WTC11 (cell line): Measurements from ENCODE around the gene GIPC3. TPM values are rescaled to one million over a fixed set of nuclear protein-coding genes. Genes with fewer than 3 reads are reported as not detected.

Experiments used
- ATAC-seq: fragments of 200-7000 bp; cut with Tn5 transposase; 2 replicates; pipeline ENCODE4 v1.10.0; 2021; ENCODE audit warnings: mild to moderate bottlenecking, moderate library complexity
- CTCF ChIA-PET: fragments of 300-600 bp; sonication (Branson Sonifier 250); formaldehyde crosslinking; loops from one replicate; lab custom pipeline; 2021; ENCODE audit warnings: antibody characterized with exemption; lab: Charles Lee
- POLR2A ChIA-PET: fragments of 350-600 bp; sonication (Branson Sonifier 250); formaldehyde crosslinking; loops from one replicate; lab custom pipeline; 2021; ENCODE audit warnings: antibody characterized with exemption; lab: Charles Lee
- DNase-seq: peaks from one replicate; pipeline ENCODE4 v3.0.0; 2021; ENCODE audit warnings: low spot score
- H3K27ac Mint-ChIP-seq: 2 replicates; pipeline ENCODE4 v1.8.0; 2021; ENCODE audit warnings: mixed read lengths
- H3K27me3 Mint-ChIP-seq: 2 replicates; pipeline ENCODE4 v1.8.0; 2021; ENCODE audit warnings: low read depth, mild to moderate bottlenecking, moderate library complexity, mixed read lengths
- H3K36me3 Mint-ChIP-seq: 2 replicates; pipeline ENCODE4 v1.8.0; 2021; ENCODE audit warnings: mixed read lengths
- H3K4me1 Mint-ChIP-seq: 2 replicates; pipeline ENCODE4 v1.8.0; 2022; ENCODE audit warnings: mixed read lengths
- H3K4me3 Mint-ChIP-seq: 2 replicates; pipeline ENCODE4 v1.8.0; 2021; ENCODE audit warnings: mild to moderate bottlenecking, moderate library complexity, mixed read lengths
- H3K9me3 Mint-ChIP-seq: 2 replicates; pipeline ENCODE4 v1.8.0; 2021; ENCODE audit warnings: mixed read lengths
- CBFB ChIP-seq: sonication (generic); formaldehyde crosslinking; IDR thresholded peaks from 2 replicates; pipeline ENCODE4 v1.8.1; 2022; ENCODE audit warnings: mild to moderate bottlenecking, low read depth, missing genetic modification reagents
- CREM ChIP-seq: sonication (generic); formaldehyde crosslinking; IDR thresholded peaks from 2 replicates; pipeline ENCODE4 v1.8.1; 2022; ENCODE audit warnings: mild to moderate bottlenecking, missing genetic modification reagents, moderate library complexity
- CTCF ChIP-seq: fragments of 200-600 bp; IDR thresholded peaks from 2 replicates; pipeline ENCODE4 v1.8.0; 2022; ENCODE audit warnings: antibody characterized with exemption
- E2F1 ChIP-seq: sonication (generic); formaldehyde crosslinking; IDR thresholded peaks from 2 replicates; pipeline ENCODE4 v1.8.0; 2022; ENCODE audit warnings: mild to moderate bottlenecking, missing genetic modification reagents
- E2F5 ChIP-seq: sonication (generic); formaldehyde crosslinking; IDR thresholded peaks from 2 replicates; pipeline ENCODE4 v1.8.1; 2022; ENCODE audit warnings: mild to moderate bottlenecking, moderate library complexity, missing genetic modification reagents
- ERG ChIP-seq: fragments of 250-450 bp; sonication (Bioruptor Pico); IDR thresholded peaks from 2 replicates; pipeline ENCODE4 v1.8.0; 2021; ENCODE audit warnings: mild to moderate bottlenecking
- ETV6 ChIP-seq: sonication (generic); formaldehyde crosslinking; IDR thresholded peaks from 2 replicates; pipeline ENCODE4 v1.8.1; 2022; ENCODE audit warnings: mild to moderate bottlenecking, missing genetic modification reagents
- FOXJ3 ChIP-seq: sonication (generic); formaldehyde crosslinking; IDR thresholded peaks from 2 replicates; pipeline ENCODE4 v1.9.0; 2021; ENCODE audit warnings: missing genetic modification reagents, mild to moderate bottlenecking, borderline replicate concordance
- FOXK1 ChIP-seq: sonication (generic); formaldehyde crosslinking; IDR thresholded peaks from 2 replicates; pipeline ENCODE4 v1.8.0; 2022; ENCODE audit warnings: mild to moderate bottlenecking, moderate library complexity, missing genetic modification reagents
- FOXP1 ChIP-seq: sonication (generic); formaldehyde crosslinking; IDR thresholded peaks from 2 replicates; pipeline ENCODE4 v1.8.0; 2022; ENCODE audit warnings: missing genetic modification reagents, mild to moderate bottlenecking, moderate library complexity, borderline replicate concordance
- MLX ChIP-seq: sonication (generic); formaldehyde crosslinking; IDR thresholded peaks from 2 replicates; pipeline ENCODE4 v1.8.1; 2023; ENCODE audit warnings: mild to moderate bottlenecking, missing genetic modification reagents, moderate library complexity
- NFATC4 ChIP-seq: fragments of 250-450 bp; sonication (Bioruptor Pico); IDR thresholded peaks from 2 replicates; pipeline ENCODE4 v1.9.0; 2021; ENCODE audit warnings: mild to moderate bottlenecking
- NFE2L1 ChIP-seq: sonication (generic); formaldehyde crosslinking; IDR thresholded peaks from 2 replicates; pipeline ENCODE4 v1.8.1; 2023; ENCODE audit warnings: missing genetic modification reagents
- NR3C1 ChIP-seq: sonication (generic); formaldehyde crosslinking; conservative IDR thresholded peaks from 2 replicates; pipeline ENCODE4 v1.8.1; 2023; ENCODE audit warnings: low read depth, mild to moderate bottlenecking, missing genetic modification reagents
- PREB ChIP-seq: sonication (generic); formaldehyde crosslinking; IDR thresholded peaks from 2 replicates; pipeline ENCODE4 v1.8.1; 2022; ENCODE audit warnings: mild to moderate bottlenecking, missing genetic modification reagents, moderate library complexity, borderline replicate concordance
- RORB ChIP-seq: fragments of 250-450 bp; sonication (Bioruptor Pico); IDR thresholded peaks from 2 replicates; pipeline ENCODE4 v1.9.0; 2021; ENCODE audit warnings: mild to moderate bottlenecking
- SMAD3 ChIP-seq: sonication (generic); formaldehyde crosslinking; IDR thresholded peaks from 2 replicates; pipeline ENCODE4 v1.8.0; 2022; ENCODE audit warnings: missing genetic modification reagents, mild to moderate bottlenecking, borderline replicate concordance
- SOX15 ChIP-seq: fragments of 250-450 bp; sonication (Bioruptor Pico); IDR thresholded peaks from 2 replicates; pipeline ENCODE4 v1.9.0; 2021; ENCODE audit warnings: mild to moderate bottlenecking
- SP1 ChIP-seq: sonication (generic); formaldehyde crosslinking; conservative IDR thresholded peaks from 2 replicates; pipeline ENCODE4 v1.8.1; 2022; ENCODE audit warnings: missing genetic modification reagents
- ZBTB21 ChIP-seq: sonication (generic); formaldehyde crosslinking; IDR thresholded peaks from 2 replicates; pipeline ENCODE4 v1.8.1; 2023; ENCODE audit warnings: mild to moderate bottlenecking, missing genetic modification reagents, borderline replicate concordance
- ZNF232 ChIP-seq: sonication (generic); formaldehyde crosslinking; IDR thresholded peaks from 2 replicates; pipeline ENCODE4 v1.8.0; 2022; ENCODE audit warnings: mild to moderate bottlenecking, missing genetic modification reagents
- ZNF416 ChIP-seq: fragments of 250-450 bp; sonication (Bioruptor Pico); IDR thresholded peaks from 2 replicates; pipeline ENCODE4 v1.9.0; 2021; ENCODE audit warnings: mild to moderate bottlenecking, inconsistent platforms
- ZNF512 ChIP-seq: sonication (generic); formaldehyde crosslinking; IDR thresholded peaks from 2 replicates; pipeline ENCODE4 v1.8.1; 2022; ENCODE audit warnings: missing genetic modification reagents, borderline replicate concordance
- total RNA-seq: library from RNA; stranded (reverse); gene quantifications from 3 replicates; pipeline ENCODE4 v1.2.3, GENCODE V29; 2021

GIPC3 gene
- total RNA-seq, 1 experiment from 2014 or later: 1.0 TPM

- TF ChIP-seq SMAD3 (CRISPR knock-in tag) (no peak), ZNF512 (CRISPR knock-in tag) (no peak), ZBTB21 (CRISPR knock-in tag) (no peak), CBFB (CRISPR knock-in tag) (no peak), FOXP1 (CRISPR knock-in tag) (no peak), FOXK1 (CRISPR knock-in tag) (no peak), NFATC4 (CRISPR knock-in tag) (no peak), RORB (CRISPR knock-in tag) (no peak), ZNF232 (no peak), NFE2L1 (CRISPR knock-in tag) (no peak)
- TF ChIP-seq, all 79 proteins: peak for 0
- no peaks in the 10 kb centered on the region for H3K27me3 Mint-ChIP-seq
- H3K4me3 Mint-ChIP-seq: no peak overlapping the region
- no peak overlapping the region for H3K27ac Mint-ChIP-seq
- DNase-seq (no peak), ATAC-seq (no peak)
- ChIA-PET POLR2A (no interaction called here), CTCF (interaction anchor here (1.2 to 3.4 kb wide), 2 partner anchors 29 to 33 kb away, joined by 3 to 17 read pairs; no protein-coding TSS in a partner anchor)
- H3K9me3 Mint-ChIP-seq: no peaks in the 10 kb centered on the region
- 0 out of 2 replicates have a peak, but pooled peaks cover 3% of the 10 kb centered on the region for H3K4me1 Mint-ChIP-seq
- peaks cover 5% of the 10 kb centered on the region for H3K36me3 Mint-ChIP-seq
Observed at GRCh38 chr19:3620145-3620816, 35.0 kb downstream of the GIPC3 start.

- Mint-ChIP-seq H3K27me3 (no peaks in the 10 kb centered on the region), H3K27ac (no peak overlapping the region), H3K4me3 (no peak overlapping the region), H3K9me3 (no peaks in the 10 kb centered on the region), H3K4me1 (peaks cover 5% of the 10 kb centered on the region), H3K36me3 (peaks cover 5% of the 10 kb centered on the region)
- POLR2A ChIA-PET: no interaction called here
- DNase-seq (no peak), ATAC-seq (no peak)
- no peak for TF ChIP-seq SP1
- no peak for TF ChIP-seq ERG (CRISPR knock-in tag)
- no peak for TF ChIP-seq SOX15 (CRISPR knock-in tag)
- no peak for TF ChIP-seq ZNF416 (CRISPR knock-in tag)
- TF ChIP-seq E2F1: no peak
- no peak for TF ChIP-seq PREB (CRISPR knock-in tag)
- CTCF ChIA-PET: interaction anchor here (0.9 to 3.4 kb wide), 3 partner anchors 8 to 30 kb away, joined by 3 to 17 read pairs (median 5); no protein-coding TSS in a partner anchor
Observed at GRCh38 chr19:3620817-3621547, 35.7 kb downstream of the GIPC3 start.

- POLR2A ChIA-PET: interaction anchor here (0.8 kb wide), 1 partner anchor 43 kb away, joined by 4 read pairs; no protein-coding TSS in a partner anchor
- H3K4me3 Mint-ChIP-seq: no peak overlapping the region
- ATAC-seq: no peak
- TF ChIP-seq CTCF: no peak
- no peak for TF ChIP-seq FOXJ3
- no peak for TF ChIP-seq RORB (CRISPR knock-in tag)
- TF ChIP-seq ETV6 (CRISPR knock-in tag): no peak
- no peak for TF ChIP-seq E2F5 (CRISPR knock-in tag)
- no peak for TF ChIP-seq CREM (CRISPR knock-in tag)
- TF ChIP-seq MLX (CRISPR knock-in tag): no peak
- TF ChIP-seq NR3C1 (CRISPR knock-in tag): no peak
Observed at GRCh38 chr19:3621689-3622088, 36.4 kb downstream of the GIPC3 start.

More at GRCh38 chr19:3621689-3622088, 36.4 kb downstream of the GIPC3 start:
- H3K27ac Mint-ChIP-seq: no peak overlapping the region
- CTCF ChIA-PET: interaction anchor here (0.9 to 1.5 kb wide), 2 partner anchors 9 to 14 kb away, joined by 3 to 5 read pairs; no protein-coding TSS in a partner anchor
- no peaks in the 10 kb centered on the region for H3K27me3 Mint-ChIP-seq
- H3K36me3 Mint-ChIP-seq: peaks cover 5% of the 10 kb centered on the region
- H3K4me1 Mint-ChIP-seq: peaks cover 8% of the 10 kb centered on the region
- H3K9me3 Mint-ChIP-seq: no peaks in the 10 kb centered on the region
- no peak for DNase-seq
